WTC11 (cell line): Measurements from ENCODE around the gene MYL3. TPM values are rescaled to one million over a fixed set of nuclear protein-coding genes. Genes with fewer than 3 reads are reported as not detected.

Experiments
- ATAC-seq: fragments of 200-7000 bp; cut with Tn5 transposase; 2 replicates; pipeline ENCODE4 v1.10.0; 2021; ENCODE audit warnings: mild to moderate bottlenecking, moderate library complexity
- CTCF ChIA-PET: fragments of 300-600 bp; sonication (Branson Sonifier 250); formaldehyde crosslinking; loops from one replicate; lab custom pipeline; 2021; ENCODE audit warnings: antibody characterized with exemption; lab: Charles Lee
- POLR2A ChIA-PET: fragments of 350-600 bp; sonication (Branson Sonifier 250); formaldehyde crosslinking; loops from one replicate; lab custom pipeline; 2021; ENCODE audit warnings: antibody characterized with exemption; lab: Charles Lee
- DNase-seq: peaks from one replicate; pipeline ENCODE4 v3.0.0; 2021; ENCODE audit warnings: low spot score
- H3K27ac Mint-ChIP-seq: 2 replicates; pipeline ENCODE4 v1.8.0; 2021; ENCODE audit warnings: mixed read lengths
- H3K27me3 Mint-ChIP-seq: 2 replicates; pipeline ENCODE4 v1.8.0; 2021; ENCODE audit warnings: low read depth, mild to moderate bottlenecking, moderate library complexity, mixed read lengths
- H3K36me3 Mint-ChIP-seq: 2 replicates; pipeline ENCODE4 v1.8.0; 2021; ENCODE audit warnings: mixed read lengths
- H3K4me1 Mint-ChIP-seq: 2 replicates; pipeline ENCODE4 v1.8.0; 2022; ENCODE audit warnings: mixed read lengths
- H3K4me3 Mint-ChIP-seq: 2 replicates; pipeline ENCODE4 v1.8.0; 2021; ENCODE audit warnings: mild to moderate bottlenecking, moderate library complexity, mixed read lengths
- H3K9me3 Mint-ChIP-seq: 2 replicates; pipeline ENCODE4 v1.8.0; 2021; ENCODE audit warnings: mixed read lengths
- AR ChIP-seq: fragments of 250-450 bp; sonication (Bioruptor Pico); IDR thresholded peaks from 2 replicates; pipeline ENCODE4 v1.9.0; 2021; ENCODE audit warnings: mild to moderate bottlenecking
- CTCF ChIP-seq: fragments of 200-600 bp; IDR thresholded peaks from 2 replicates; pipeline ENCODE4 v1.8.0; 2022; ENCODE audit warnings: antibody characterized with exemption
- E2F5 ChIP-seq: sonication (generic); formaldehyde crosslinking; IDR thresholded peaks from 2 replicates; pipeline ENCODE4 v1.8.1; 2022; ENCODE audit warnings: mild to moderate bottlenecking, moderate library complexity, missing genetic modification reagents
- ETV6 ChIP-seq: sonication (generic); formaldehyde crosslinking; IDR thresholded peaks from 2 replicates; pipeline ENCODE4 v1.8.1; 2022; ENCODE audit warnings: mild to moderate bottlenecking, missing genetic modification reagents
- FOXP1 ChIP-seq: sonication (generic); formaldehyde crosslinking; IDR thresholded peaks from 2 replicates; pipeline ENCODE4 v1.8.0; 2022; ENCODE audit warnings: missing genetic modification reagents, mild to moderate bottlenecking, moderate library complexity, borderline replicate concordance
- HMGXB4 ChIP-seq: sonication (generic); formaldehyde crosslinking; IDR thresholded peaks from 2 replicates; pipeline ENCODE4 v1.8.1; 2023; ENCODE audit warnings: mild to moderate bottlenecking, moderate library complexity, missing genetic modification reagents
- SP1 ChIP-seq: sonication (generic); formaldehyde crosslinking; conservative IDR thresholded peaks from 2 replicates; pipeline ENCODE4 v1.8.1; 2022; ENCODE audit warnings: missing genetic modification reagents
- TP53 ChIP-seq: sonication (generic); formaldehyde crosslinking; IDR thresholded peaks from 2 replicates; pipeline ENCODE4 v1.8.1; 2023; ENCODE audit warnings: mild to moderate bottlenecking, missing genetic modification reagents
- ZNF121 ChIP-seq: sonication (generic); formaldehyde crosslinking; IDR thresholded peaks from 2 replicates; pipeline ENCODE4 v1.8.0; 2023; ENCODE audit warnings: missing genetic modification reagents
- ZNF263 ChIP-seq: sonication (generic); formaldehyde crosslinking; IDR thresholded peaks from 2 replicates; pipeline ENCODE4 v1.8.1; 2022; ENCODE audit warnings: low read depth, mild to moderate bottlenecking, moderate library complexity, missing genetic modification reagents
- ZNF281 ChIP-seq: sonication (generic); formaldehyde crosslinking; IDR thresholded peaks from 2 replicates; pipeline ENCODE4 v1.8.0; 2023; ENCODE audit warnings: mild to moderate bottlenecking, missing genetic modification reagents
- ZNF512 ChIP-seq: sonication (generic); formaldehyde crosslinking; IDR thresholded peaks from 2 replicates; pipeline ENCODE4 v1.8.1; 2022; ENCODE audit warnings: missing genetic modification reagents, borderline replicate concordance
- total RNA-seq: library from RNA; stranded (reverse); gene quantifications from 3 replicates; pipeline ENCODE4 v1.2.3, GENCODE V29; 2021

Gene MYL3
- total RNA-seq, 1 experiment from 2014 or later = 0.31 TPM

GRCh38 chr3:46845860-46846623 is 17.2 kb downstream of the MYL3 start:
- H3K4me3 Mint-ChIP-seq = no peak overlapping the region
- CTCF ChIA-PET = interaction anchor here (0.6 to 6.2 kb wide), 26 partner anchors 11 to 391 kb away, joined by 3 to 50 read pairs (median 4); partner anchors contain the start of genes ALS2CL, PRSS50 and TMIE
- DNase-seq (peak; percentile 80), ATAC-seq (peak; percentile 86)
- peak; percentile 55; the same call in 1 of the 2 replicates for TF ChIP-seq ZNF121 (CRISPR knock-in tag)
- TF ChIP-seq ZNF281 = no peak
- 0 out of 2 replicates have a peak, but pooled peaks have one; percentile 52 for TF ChIP-seq ETV6
- no peak for TF ChIP-seq AR
- peak; percentile 44; the same call in 1 of the 2 replicates for TF ChIP-seq CTCF
- TF ChIP-seq SP1 (CRISPR knock-in tag) = peak; percentile 50; the same call in 1 of the 2 replicates
- TF ChIP-seq ZNF263 (CRISPR knock-in tag) = peak; percentile 56; the same call in 1 of the 2 replicates
- TF ChIP-seq E2F5 = 0 out of 2 replicates have a peak, but pooled peaks have one; percentile 36
- peak; percentile 81; the same call in 1 of the 2 replicates for TF ChIP-seq HMGXB4
- H3K9me3 Mint-ChIP-seq = peaks cover 23% of the 10 kb centered on the region
- peaks cover 10% of the 10 kb centered on the region for H3K36me3 Mint-ChIP-seq
- peaks cover 13% of the 10 kb centered on the region; the same call in 1 of the 2 replicates for H3K27me3 Mint-ChIP-seq
- peaks cover 13% of the 10 kb centered on the region for H3K4me1 Mint-ChIP-seq
- POLR2A ChIA-PET = interaction anchor here (1.1 kb wide), 1 partner anchor 53 kb away, joined by 3 read pairs; no protein-coding TSS in a partner anchor
- no peak overlapping the region for H3K27ac Mint-ChIP-seq

GRCh38 chr3:46845397-46845859 is 17.8 kb downstream of the MYL3 start:
- H3K27me3 Mint-ChIP-seq = peaks cover 16% of the 10 kb centered on the region
- ATAC-seq = peak; percentile 52
- CTCF ChIA-PET = interaction anchor here (0.7 to 6.2 kb wide), 25 partner anchors 11 to 392 kb away, joined by 3 to 50 read pairs (median 5); partner anchors contain the start of genes ALS2CL, PRSS50 and TMIE
- H3K27ac Mint-ChIP-seq = no peak overlapping the region
- H3K4me1 Mint-ChIP-seq = peaks cover 13% of the 10 kb centered on the region
- TF ChIP-seq TP53 (CRISPR knock-in tag) (0 out of 2 replicates have a peak, but pooled peaks have one; percentile 29), FOXP1 (CRISPR knock-in tag) (0 out of 2 replicates have a peak, but pooled peaks have one; percentile 11), ZNF512 (CRISPR knock-in tag) (no peak)
- TF ChIP-seq, all 79 proteins: peak for 2
- POLR2A ChIA-PET = interaction anchor here (0.6 to 1.1 kb wide), 3 partner anchors 54 to 535 kb away, joined by 3 to 6 read pairs (median 3); partner anchors contain the start of gene PTPN23
- Mint-ChIP-seq H3K36me3 (peaks cover 16% of the 10 kb centered on the region), H3K4me3 (peak overlapping the region; percentile 64), H3K9me3 (peaks cover 29% of the 10 kb centered on the region)
- DNase-seq = peak; percentile 49
